Skeletal muscle satellite cell (primary cell): Measurements from ENCODE around the gene SURF6.
"Not testable (repeated sequence)": the region's sequence is repeated elsewhere in the genome, so short reads cannot be mapped to it uniquely, and the experiment has no call there.

Source experiments
- H3K27me3 ChIP-seq: 2 replicates; pipeline ENCODE4 v1.7.0; 2013; ENCODE audit warnings: low read length; ENCODE audit not compliant: control insufficient read depth, insufficient read depth
- H3K36me3 ChIP-seq: 2 replicates; pipeline ENCODE4 v1.7.0; 2013; ENCODE audit warnings: mild to moderate bottlenecking, control low read depth, low read length; ENCODE audit not compliant: insufficient read depth
- H3K4me1 ChIP-seq: 2 replicates; pipeline ENCODE4 v1.7.0; 2013; ENCODE audit warnings: low read length; ENCODE audit not compliant: control insufficient read depth, insufficient read depth
- H3K4me2 ChIP-seq: 2 replicates; pipeline ENCODE4 v1.7.0; 2013; ENCODE audit warnings: mild to moderate bottlenecking, low read length
- H3K4me3 ChIP-seq: 2 replicates; pipeline ENCODE4 v1.7.0; 2013; ENCODE audit warnings: low read length
- H3K9ac ChIP-seq: 2 replicates; pipeline ENCODE4 v1.7.0; 2013; ENCODE audit warnings: mild to moderate bottlenecking, low read depth, low read length, moderate library complexity
- H3K9me3 ChIP-seq: replicated peaks from 2 replicates; pipeline ENCODE4 v1.7.0; 2013; ENCODE audit warnings: mild to moderate bottlenecking, control low read depth, low read length

SURF6 gene

GRCh38 chr9:133344071-133344470 lies 8.1 kb upstream of the SURF6 start:
- no peak overlapping the region for H3K9ac ChIP-seq
- no peak overlapping the region for H3K4me2 ChIP-seq
- H3K9me3 ChIP-seq, result no peaks in the 10 kb centered on the region
- H3K27me3 ChIP-seq, result no peaks in the 10 kb centered on the region
- H3K36me3 ChIP-seq, result peaks cover 75% of the 10 kb centered on the region
- no peak overlapping the region for H3K4me3 ChIP-seq
- H3K4me1 ChIP-seq, result peaks cover 10% of the 10 kb centered on the region

- H3K4me3 ChIP-seq, result no peak overlapping the region
Observed at GRCh38 chr9:133342570-133342969, 6.6 kb upstream of the SURF6 start.

GRCh38 chr9:133342069-133342406 lies 6.0 kb upstream of the SURF6 start:
- Histone ChIP-seq H3K9ac (no peak overlapping the region), H3K4me3 (no peak overlapping the region), H3K36me3 (peaks cover 68% of the 10 kb centered on the region), H3K4me2 (no peak overlapping the region), H3K9me3 (no peaks in the 10 kb centered on the region), H3K27me3 (no peaks in the 10 kb centered on the region), H3K4me1 (peaks cover 10% of the 10 kb centered on the region)

More at GRCh38 chr9:133342570-133342969, 6.6 kb upstream of the SURF6 start:
- H3K9ac ChIP-seq, result no peak overlapping the region
- H3K4me2 ChIP-seq, result no peak overlapping the region
- H3K27me3 ChIP-seq, result no peaks in the 10 kb centered on the region
- no peaks in the 10 kb centered on the region for H3K9me3 ChIP-seq
- peaks cover 68% of the 10 kb centered on the region for H3K36me3 ChIP-seq
- peaks cover 10% of the 10 kb centered on the region for H3K4me1 ChIP-seq

- Histone ChIP-seq H3K9me3 (no peaks in the 10 kb centered on the region), H3K36me3 (peaks cover 68% of the 10 kb centered on the region), H3K27me3 (no peaks in the 10 kb centered on the region), H3K4me1 (peaks cover 7% of the 10 kb centered on the region), H3K4me2 (no peak overlapping the region), H3K4me3 (no peak overlapping the region), H3K9ac (no peak overlapping the region)
Observed at GRCh38 chr9:133341369-133342068, 5.5 kb upstream of the SURF6 start.

- Histone ChIP-seq H3K4me2 (no peak overlapping the region), H3K4me1 (peaks cover 6% of the 10 kb centered on the region), H3K9ac (no peak overlapping the region), H3K9me3 (no peaks in the 10 kb centered on the region), H3K36me3 (peaks cover 62% of the 10 kb centered on the region), H3K27me3 (no peaks in the 10 kb centered on the region), H3K4me3 (no peak overlapping the region)
Observed at GRCh38 chr9:133340916-133341315, 4.9 kb upstream of the SURF6 start.

GRCh38 chr9:133340256-133340655 lies 4.3 kb upstream of the SURF6 start:
- Histone ChIP-seq H3K4me3 (no peak overlapping the region), H3K4me2 (no peak overlapping the region), H3K27me3 (no peaks in the 10 kb centered on the region), H3K9me3 (no peaks in the 10 kb centered on the region), H3K9ac (no peak overlapping the region), H3K4me1 (peaks cover 6% of the 10 kb centered on the region), H3K36me3 (peaks cover 56% of the 10 kb centered on the region)

GRCh38 chr9:133339641-133340040 lies 3.7 kb upstream of the SURF6 start:
- Histone ChIP-seq H3K9me3 (no peaks in the 10 kb centered on the region), H3K9ac (no peak overlapping the region), H3K4me3 (no peak overlapping the region), H3K4me1 (peaks cover 10% of the 10 kb centered on the region), H3K4me2 (no peak overlapping the region), H3K36me3 (peaks cover 50% of the 10 kb centered on the region), H3K27me3 (no peaks in the 10 kb centered on the region)

- Histone ChIP-seq H3K4me3 (peak overlapping the region; percentile 84), H3K9ac (peak overlapping the region; percentile 86)
Observed at GRCh38 chr9:133334888-133335287, 1.1 kb downstream of the SURF6 start.

GRCh38 chr9:133334161-133334560 lies 1.8 kb downstream of the SURF6 start:
- H3K4me2 ChIP-seq, result peak overlapping the region; percentile 97
- H3K4me3 ChIP-seq, result no peak overlapping the region
- H3K9ac ChIP-seq, result no peak overlapping the region
- peaks cover 46% of the 10 kb centered on the region for H3K36me3 ChIP-seq
- no peaks in the 10 kb centered on the region for H3K9me3 ChIP-seq
- H3K4me1 ChIP-seq, result peaks cover 13% of the 10 kb centered on the region
- no peaks in the 10 kb centered on the region for H3K27me3 ChIP-seq

More at GRCh38 chr9:133334888-133335287, 1.1 kb downstream of the SURF6 start:
- not testable (repeated sequence) for H3K27me3 ChIP-seq, H3K9me3 ChIP-seq
- Histone ChIP-seq H3K4me2 (peak overlapping the region; percentile 97), H3K36me3 (peaks cover 49% of the 10 kb centered on the region), H3K4me1 (peaks cover 13% of the 10 kb centered on the region)

- Histone ChIP-seq H3K9ac (no peak overlapping the region), H3K4me1 (peaks cover 13% of the 10 kb centered on the region), H3K27me3 (no peaks in the 10 kb centered on the region), H3K36me3 (peaks cover 43% of the 10 kb centered on the region), H3K4me2 (no peak overlapping the region), H3K4me3 (no peak overlapping the region), H3K9me3 (no peaks in the 10 kb centered on the region)
Observed at GRCh38 chr9:133333566-133333965, 2.4 kb downstream of the SURF6 start.

GRCh38 chr9:133333011-133333410 lies 3.0 kb downstream of the SURF6 start:
- Histone ChIP-seq H3K9me3 (no peaks in the 10 kb centered on the region), H3K4me2 (no peak overlapping the region), H3K36me3 (peaks cover 43% of the 10 kb centered on the region), H3K4me1 (peaks cover 13% of the 10 kb centered on the region), H3K4me3 (no peak overlapping the region), H3K9ac (no peak overlapping the region), H3K27me3 (no peaks in the 10 kb centered on the region)

- Histone ChIP-seq H3K36me3 (peaks cover 43% of the 10 kb centered on the region), H3K4me1 (peaks cover 13% of the 10 kb centered on the region), H3K27me3 (no peaks in the 10 kb centered on the region), H3K4me3 (no peak overlapping the region), H3K4me2 (no peak overlapping the region), H3K9me3 (no peaks in the 10 kb centered on the region), H3K9ac (no peak overlapping the region)
Observed at GRCh38 chr9:133332381-133332730, 3.6 kb downstream of the SURF6 start.
